Measurements from ENCODE around the gene BEST1. TPM values are rescaled to one million over a fixed set of nuclear protein-coding genes. Genes with fewer than 3 reads are reported as not detected.

Gene BEST1
- total and polyA plus RNA-seq, 2 of the 13 experiments (the other 11 are each of a cell fraction or from before 2014, with no cell fraction given), result 0.09 to 0.65 TPM

DNA sequence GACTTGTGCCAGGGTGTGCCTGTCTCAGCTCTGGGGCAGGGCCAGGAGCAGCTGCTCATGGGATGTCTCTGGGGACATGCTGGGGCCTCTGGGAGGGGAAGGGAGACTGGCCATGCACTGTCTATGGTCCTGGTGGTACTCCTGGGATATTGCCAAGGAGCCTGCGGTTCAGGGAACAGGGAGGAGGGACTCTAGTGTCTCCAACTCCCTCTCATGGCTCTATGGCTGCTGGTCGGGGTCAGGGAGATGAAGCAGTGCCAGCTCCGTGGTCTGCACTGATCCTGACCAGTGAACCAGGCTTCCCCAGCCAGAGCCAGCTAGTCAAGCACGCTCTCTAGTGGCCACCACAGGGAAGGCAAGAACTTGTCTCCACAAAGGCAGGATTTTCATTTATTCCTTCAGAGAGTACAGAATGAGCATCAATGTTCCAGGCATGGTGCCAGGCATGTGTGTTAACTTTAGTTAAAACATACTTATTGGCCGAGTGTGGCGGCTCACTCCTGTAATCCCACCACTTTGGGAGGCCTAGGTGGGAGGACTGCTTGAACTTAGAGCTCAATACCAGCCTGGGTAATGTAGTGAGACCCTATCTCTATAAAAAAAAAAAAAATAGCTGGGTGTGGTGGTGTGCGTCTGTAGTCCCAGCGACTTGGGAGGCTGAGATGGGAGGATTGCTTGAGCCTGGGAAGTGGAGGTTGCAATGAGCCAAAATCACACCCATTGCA, 2.5 kb upstream of the BEST1 start (continued):
- TF ChIP-seq, protein P1, sequence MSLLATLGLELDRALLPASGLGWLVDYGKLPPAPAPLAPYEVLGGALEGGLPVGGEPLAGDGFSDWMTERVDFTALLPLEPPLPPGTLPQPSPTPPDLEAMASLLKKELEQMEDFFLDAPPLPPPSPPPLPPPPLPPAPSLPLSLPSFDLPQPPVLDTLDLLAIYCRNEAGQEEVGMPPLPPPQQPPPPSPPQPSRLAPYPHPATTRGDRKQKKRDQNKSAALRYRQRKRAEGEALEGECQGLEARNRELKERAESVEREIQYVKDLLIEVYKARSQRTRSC (CRISPR knock-in tag; IDR thresholded peaks at IDR 0.05; ENCODE audit: low read depth), result no peak
- TF ChIP-seq ELF1 (CRISPR knock-in tag; IDR thresholded peaks at IDR 0.05), result no peak
- no peak for TF ChIP-seq ZNF652 (CRISPR knock-in tag; IDR thresholded peaks at IDR 0.05; ENCODE audit: borderline replicate concordance, low read depth)
- TF ChIP-seq, protein P2, sequence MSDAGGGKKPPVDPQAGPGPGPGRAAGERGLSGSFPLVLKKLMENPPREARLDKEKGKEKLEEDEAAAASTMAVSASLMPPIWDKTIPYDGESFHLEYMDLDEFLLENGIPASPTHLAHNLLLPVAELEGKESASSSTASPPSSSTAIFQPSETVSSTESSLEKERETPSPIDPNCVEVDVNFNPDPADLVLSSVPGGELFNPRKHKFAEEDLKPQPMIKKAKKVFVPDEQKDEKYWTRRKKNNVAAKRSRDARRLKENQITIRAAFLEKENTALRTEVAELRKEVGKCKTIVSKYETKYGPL (CRISPR knock-in tag; IDR thresholded peaks at IDR 0.05), result no peak
- TF ChIP-seq PHB2 (IDR thresholded peaks at IDR 0.05; ENCODE audit: partially characterized antibody), result no peak
- 0 out of 2 replicates have a peak, but pooled peaks have one; percentile 27 for TF ChIP-seq HINFP (CRISPR knock-in tag; IDR thresholded peaks at IDR 0.05; ENCODE audit: low read depth)
- TF ChIP-seq KDM2A (CRISPR knock-in tag; IDR thresholded peaks at IDR 0.05; ENCODE audit: borderline replicate concordance, low read depth), result peak; percentile 66; the same call in 1 of the 2 replicates
- TF ChIP-seq ZNF260 (CRISPR knock-in tag; IDR thresholded peaks at IDR 0.05; ENCODE audit: borderline replicate concordance, low read depth), result no peak
- TF ChIP-seq, protein P3, sequence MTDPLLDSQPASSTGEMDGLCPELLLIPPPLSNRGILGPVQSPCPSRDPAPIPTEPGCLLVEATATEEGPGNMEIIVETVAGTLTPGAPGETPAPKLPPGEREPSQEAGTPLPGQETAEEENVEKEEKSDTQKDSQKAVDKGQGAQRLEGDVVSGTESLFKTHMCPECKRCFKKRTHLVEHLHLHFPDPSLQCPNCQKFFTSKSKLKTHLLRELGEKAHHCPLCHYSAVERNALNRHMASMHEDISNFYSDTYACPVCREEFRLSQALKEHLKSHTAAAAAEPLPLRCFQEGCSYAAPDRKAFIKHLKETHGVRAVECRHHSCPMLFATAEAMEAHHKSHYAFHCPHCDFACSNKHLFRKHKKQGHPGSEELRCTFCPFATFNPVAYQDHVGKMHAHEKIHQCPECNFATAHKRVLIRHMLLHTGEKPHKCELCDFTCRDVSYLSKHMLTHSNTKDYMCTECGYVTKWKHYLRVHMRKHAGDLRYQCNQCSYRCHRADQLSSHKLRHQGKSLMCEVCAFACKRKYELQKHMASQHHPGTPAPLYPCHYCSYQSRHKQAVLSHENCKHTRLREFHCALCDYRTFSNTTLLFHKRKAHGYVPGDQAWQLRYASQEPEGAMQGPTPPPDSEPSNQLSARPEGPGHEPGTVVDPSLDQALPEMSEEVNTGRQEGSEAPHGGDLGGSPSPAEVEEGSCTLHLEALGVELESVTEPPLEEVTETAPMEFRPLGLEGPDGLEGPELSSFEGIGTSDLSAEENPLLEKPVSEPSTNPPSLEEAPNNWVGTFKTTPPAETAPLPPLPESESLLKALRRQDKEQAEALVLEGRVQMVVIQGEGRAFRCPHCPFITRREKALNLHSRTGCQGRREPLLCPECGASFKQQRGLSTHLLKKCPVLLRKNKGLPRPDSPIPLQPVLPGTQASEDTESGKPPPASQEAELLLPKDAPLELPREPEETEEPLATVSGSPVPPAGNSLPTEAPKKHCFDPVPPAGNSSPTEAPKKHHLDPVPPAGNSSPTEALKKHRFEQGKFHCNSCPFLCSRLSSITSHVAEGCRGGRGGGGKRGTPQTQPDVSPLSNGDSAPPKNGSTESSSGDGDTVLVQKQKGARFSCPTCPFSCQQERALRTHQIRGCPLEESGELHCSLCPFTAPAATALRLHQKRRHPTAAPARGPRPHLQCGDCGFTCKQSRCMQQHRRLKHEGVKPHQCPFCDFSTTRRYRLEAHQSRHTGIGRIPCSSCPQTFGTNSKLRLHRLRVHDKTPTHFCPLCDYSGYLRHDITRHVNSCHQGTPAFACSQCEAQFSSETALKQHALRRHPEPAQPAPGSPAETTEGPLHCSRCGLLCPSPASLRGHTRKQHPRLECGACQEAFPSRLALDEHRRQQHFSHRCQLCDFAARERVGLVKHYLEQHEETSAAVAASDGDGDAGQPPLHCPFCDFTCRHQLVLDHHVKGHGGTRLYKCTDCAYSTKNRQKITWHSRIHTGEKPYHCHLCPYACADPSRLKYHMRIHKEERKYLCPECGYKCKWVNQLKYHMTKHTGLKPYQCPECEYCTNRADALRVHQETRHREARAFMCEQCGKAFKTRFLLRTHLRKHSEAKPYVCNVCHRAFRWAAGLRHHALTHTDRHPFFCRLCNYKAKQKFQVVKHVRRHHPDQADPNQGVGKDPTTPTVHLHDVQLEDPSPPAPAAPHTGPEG (CRISPR knock-in tag; IDR thresholded peaks at IDR 0.05), result no peak
- no peak for TF ChIP-seq ZXDC (CRISPR knock-in tag; IDR thresholded peaks at IDR 0.05)
- TF ChIP-seq FOXJ3 (CRISPR knock-in tag; IDR thresholded peaks at IDR 0.05; ENCODE audit: borderline replicate concordance), result no peak
- no peak for TF ChIP-seq XBP1 (CRISPR knock-in tag; IDR thresholded peaks at IDR 0.05)
- no peak for TF ChIP-seq ZFP82 (CRISPR knock-in tag; IDR thresholded peaks at IDR 0.05; ENCODE audit: borderline replicate concordance)
- no peak for TF ChIP-seq PBX3 (CRISPR knock-in tag; IDR thresholded peaks at IDR 0.05; ENCODE audit: borderline replicate concordance)
- peak; percentile 28; the same call in 1 of the 2 replicates for TF ChIP-seq RXRA (CRISPR knock-in tag; IDR thresholded peaks at IDR 0.05)
